GM19467 (cell line): ENCODE measurements around the gene PLXNA4.
"Not testable (repeated sequence)": the region's sequence is repeated elsewhere in the genome, so short reads cannot be mapped to it uniquely, and the experiment has no call there.

Experiments used
- ATAC-seq: cut with Tn5 transposase; IDR thresholded peaks from one replicate; pipeline ENCODE4 v1.9.1; 2021; ENCODE audit warnings: mild to moderate bottlenecking, moderate library complexity; ENCODE audit not compliant: unreplicated experiment

Gene PLXNA4, protein sequence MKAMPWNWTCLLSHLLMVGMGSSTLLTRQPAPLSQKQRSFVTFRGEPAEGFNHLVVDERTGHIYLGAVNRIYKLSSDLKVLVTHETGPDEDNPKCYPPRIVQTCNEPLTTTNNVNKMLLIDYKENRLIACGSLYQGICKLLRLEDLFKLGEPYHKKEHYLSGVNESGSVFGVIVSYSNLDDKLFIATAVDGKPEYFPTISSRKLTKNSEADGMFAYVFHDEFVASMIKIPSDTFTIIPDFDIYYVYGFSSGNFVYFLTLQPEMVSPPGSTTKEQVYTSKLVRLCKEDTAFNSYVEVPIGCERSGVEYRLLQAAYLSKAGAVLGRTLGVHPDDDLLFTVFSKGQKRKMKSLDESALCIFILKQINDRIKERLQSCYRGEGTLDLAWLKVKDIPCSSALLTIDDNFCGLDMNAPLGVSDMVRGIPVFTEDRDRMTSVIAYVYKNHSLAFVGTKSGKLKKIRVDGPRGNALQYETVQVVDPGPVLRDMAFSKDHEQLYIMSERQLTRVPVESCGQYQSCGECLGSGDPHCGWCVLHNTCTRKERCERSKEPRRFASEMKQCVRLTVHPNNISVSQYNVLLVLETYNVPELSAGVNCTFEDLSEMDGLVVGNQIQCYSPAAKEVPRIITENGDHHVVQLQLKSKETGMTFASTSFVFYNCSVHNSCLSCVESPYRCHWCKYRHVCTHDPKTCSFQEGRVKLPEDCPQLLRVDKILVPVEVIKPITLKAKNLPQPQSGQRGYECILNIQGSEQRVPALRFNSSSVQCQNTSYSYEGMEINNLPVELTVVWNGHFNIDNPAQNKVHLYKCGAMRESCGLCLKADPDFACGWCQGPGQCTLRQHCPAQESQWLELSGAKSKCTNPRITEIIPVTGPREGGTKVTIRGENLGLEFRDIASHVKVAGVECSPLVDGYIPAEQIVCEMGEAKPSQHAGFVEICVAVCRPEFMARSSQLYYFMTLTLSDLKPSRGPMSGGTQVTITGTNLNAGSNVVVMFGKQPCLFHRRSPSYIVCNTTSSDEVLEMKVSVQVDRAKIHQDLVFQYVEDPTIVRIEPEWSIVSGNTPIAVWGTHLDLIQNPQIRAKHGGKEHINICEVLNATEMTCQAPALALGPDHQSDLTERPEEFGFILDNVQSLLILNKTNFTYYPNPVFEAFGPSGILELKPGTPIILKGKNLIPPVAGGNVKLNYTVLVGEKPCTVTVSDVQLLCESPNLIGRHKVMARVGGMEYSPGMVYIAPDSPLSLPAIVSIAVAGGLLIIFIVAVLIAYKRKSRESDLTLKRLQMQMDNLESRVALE (N-terminal part only)

DNA sequence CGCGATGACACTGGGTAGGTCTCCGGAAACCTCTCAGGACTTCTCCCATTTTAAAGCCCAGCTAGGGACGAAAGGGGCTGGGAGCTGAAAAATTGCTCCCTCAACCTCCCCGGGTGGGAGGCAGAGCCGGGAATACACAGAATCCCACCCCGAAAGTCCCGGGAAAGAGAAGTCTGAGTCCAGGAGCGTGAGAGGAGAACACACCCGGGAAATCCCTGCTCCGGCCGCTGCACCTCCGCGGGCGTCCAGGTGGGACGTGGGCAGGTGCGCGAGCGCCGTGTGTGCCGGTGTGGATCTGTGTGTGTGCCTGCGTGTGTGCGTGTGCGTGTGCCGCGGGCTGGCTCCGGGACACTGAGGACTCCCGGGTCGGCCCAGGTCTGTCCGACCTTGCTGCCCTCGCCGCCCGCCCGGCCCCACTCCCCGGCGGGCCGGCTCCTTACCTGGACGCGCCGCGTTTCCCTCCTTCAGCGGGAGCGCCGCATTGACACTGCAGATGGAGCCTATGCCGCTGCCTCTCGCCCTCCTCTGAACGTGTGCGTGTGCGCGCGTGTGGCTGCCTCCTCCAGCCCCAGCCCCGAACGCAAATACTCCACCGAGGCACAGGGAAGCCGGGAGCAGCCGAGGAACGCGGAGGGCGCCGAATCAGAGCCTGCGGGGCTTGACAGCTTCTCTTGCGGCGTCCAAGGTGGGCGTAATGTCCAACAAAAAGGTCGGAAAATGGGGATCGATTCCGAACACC, at the start of gene PLXNA4:
TSS of gene PLXNA4 (minus strand) at position 489 of the 739 bp plus-strand sequence. CDS start 67,777 bp downstream, outside the sequence.
- no peak for ATAC-seq

DNA sequence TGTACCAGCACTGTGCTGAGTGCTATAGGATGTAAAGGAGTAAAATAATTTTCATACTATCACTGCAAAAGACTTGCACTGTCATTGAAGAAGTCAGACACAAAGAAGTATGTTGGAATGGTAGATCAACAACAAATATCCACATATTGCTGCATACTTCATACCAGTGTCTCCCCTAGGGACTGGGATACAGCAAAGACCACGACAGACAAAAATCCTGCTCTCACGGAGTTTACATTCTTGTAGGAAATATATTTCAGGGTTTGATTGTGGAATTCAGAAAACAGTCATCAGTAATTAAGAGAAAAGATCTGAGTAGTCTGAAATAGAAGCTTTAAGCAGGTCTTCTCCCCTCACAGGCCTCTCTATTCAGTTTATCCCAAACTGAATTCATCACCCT, 49.4 kb upstream of the PLXNA4 start:
- ATAC-seq: no peak

DNA sequence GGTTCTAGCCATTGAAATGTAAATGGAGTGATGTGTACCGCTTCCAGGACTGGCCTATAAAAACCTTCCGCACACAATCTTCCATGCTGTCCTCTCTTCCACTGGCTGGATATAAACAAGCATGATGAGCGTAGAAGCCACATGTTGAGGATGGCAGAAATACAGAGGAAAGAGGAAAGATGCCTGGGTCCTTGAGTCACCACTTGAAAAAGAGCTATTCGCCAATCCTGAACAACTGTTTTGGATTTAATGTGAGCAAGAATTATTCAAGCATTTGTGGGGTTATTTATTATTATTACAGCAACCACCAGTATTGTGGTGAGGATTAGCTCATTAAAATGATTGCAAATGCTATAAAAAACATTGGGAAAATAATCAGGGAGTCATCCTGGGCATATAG, 45.8 kb upstream of the PLXNA4 start:
- no peak for ATAC-seq

DNA sequence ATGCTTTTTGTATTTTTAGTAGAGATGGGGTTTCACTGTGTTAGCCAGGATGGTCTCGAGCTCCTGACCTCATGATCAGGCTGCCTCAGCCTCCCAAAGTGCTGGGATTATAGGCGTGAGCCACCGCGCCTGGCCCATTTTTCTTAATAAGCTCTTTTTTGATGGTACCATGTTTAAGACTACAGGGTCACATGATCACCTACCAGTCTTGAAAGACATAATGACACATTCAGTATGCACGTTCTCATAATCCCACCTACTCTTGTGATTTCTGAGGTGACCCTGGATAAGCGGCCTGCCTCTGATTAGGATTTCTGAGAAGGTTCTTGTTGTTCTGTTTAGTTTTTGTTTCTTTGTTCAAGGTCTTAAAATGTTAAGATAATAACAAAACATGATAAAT, 43.7 kb upstream of the PLXNA4 start:
- ATAC-seq: no peak

DNA sequence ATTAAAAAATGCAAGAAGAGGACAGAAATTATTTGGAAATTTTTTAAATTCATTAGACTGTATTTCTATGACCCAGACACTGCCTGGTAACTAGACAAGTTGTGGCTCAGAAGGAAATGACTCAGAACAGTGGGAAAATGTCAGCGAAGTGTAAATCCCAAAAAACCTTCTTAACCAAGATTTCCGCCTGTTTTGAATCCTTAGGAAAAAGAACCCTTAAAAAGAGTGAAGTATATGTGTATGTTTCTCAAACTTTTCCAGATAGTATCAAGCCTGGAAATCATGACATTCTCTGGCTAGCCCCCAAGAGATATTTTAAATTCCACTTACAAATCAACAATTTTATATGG, 42.7 kb upstream of the PLXNA4 start:
- no peak for ATAC-seq

DNA sequence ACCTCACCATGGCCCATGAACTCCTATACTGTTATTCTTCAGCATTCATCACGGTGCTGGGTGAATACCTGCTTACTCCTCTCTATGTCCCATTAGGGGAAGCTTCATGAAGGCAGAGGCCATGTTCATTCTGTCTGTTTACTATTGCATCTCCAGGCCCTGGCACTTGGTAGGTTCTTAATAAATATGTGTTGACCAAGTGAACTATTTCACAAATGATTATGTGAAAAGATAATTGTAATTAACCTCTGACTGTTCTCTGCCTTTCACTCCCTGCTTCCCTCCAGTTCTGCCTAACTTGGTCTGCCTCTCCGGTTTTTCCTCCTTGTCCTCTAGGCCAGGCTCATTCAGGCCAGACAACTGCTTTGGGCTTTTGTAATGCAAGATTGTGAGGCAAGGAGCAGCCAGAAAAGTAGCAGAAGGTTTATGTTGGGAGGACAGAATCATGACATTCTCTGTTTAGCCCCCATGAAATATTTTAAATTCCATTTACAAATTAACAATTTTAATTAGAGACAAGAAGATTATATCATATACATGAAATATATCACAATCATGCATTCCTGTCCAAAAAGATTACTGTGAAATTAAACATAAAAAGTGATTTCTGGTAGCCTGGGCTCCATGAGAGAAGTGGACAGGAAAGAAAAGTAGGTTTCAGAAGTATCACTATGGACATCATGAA, 42.1 kb upstream of the PLXNA4 start:
- no peak for ATAC-seq

DNA sequence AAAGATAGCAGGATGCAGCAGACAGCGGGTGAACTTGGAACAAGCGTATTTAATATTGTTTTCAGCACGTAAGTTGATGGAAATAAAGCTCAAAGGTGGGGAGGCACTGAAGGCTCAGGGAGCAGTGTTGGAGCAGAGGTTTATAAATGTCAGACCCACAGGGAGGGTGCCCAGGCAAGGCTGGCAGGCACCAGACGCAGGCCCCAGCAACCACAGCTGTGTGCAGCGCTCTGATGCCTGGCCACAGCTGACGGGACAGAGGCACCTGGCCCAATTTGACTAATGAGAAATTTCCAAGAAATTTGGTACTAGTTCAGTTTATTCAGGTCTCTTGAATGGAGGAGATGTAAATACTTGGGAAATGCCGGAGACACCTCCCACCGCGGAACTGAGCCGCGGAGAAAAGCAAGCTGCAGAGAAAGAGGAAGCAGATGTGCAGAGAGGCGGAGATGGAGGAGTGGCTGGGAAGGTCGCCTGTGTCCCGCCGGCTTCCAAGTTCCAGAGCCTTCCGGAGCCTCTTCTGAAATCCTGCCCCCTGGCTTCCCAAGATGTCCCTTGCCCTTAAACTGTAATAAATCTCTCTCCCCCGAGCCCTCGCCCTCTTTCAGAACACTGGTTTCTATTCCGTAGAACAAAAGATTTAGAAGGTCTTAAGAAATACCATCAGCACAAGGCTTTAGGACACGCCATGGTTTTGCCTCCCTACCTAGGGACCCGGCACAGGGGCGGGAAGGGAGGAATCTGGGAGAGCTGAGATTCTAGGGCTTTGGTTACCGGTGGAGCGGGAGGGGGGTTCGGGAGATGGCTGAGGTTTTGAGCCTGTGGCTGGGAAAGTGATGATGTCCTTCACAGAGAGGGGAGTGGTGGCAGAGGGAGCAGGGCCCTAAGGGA, 38.4 kb upstream of the PLXNA4 start:
- no peak for ATAC-seq

DNA sequence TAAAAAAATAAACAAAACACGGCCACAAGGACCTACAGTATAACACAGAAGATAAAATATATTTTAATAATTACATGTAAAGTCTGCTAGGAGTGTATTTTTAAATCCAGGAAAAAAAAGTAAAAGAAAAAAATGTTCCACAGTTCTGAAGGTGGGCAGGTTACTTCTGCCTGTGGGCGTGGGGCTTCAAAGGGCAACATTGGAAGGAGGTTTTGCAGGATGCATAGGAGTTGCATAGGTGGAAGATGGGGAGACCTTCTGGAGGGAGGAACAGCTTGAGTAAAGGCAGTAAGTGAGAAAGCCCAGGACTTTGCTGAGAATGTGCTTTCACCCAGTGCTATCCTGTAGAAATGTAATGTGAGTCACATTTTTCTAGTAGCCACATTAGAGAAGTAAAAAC, 37.5 kb upstream of the PLXNA4 start:
- ATAC-seq: no peak

DNA sequence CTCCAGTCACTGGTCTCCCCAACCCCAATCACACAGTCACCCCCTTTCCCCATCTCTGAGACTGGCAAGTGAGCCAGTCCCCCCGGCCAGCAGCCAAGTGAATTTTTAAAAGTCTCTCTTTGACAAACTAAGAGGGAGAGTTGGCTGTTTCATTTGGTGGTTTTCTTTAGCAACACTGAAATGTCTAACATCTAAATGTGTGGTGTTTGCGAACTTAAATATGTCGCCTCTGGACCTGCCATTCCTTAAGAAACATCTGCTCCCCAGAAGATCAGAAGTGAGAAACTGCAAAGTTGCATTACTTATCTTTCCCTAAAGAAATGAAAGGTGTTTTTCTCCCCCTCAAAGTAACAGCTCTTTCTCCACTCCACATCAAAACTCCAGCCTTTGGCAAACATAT, 34.7 kb upstream of the PLXNA4 start:
- ATAC-seq: no peak

DNA sequence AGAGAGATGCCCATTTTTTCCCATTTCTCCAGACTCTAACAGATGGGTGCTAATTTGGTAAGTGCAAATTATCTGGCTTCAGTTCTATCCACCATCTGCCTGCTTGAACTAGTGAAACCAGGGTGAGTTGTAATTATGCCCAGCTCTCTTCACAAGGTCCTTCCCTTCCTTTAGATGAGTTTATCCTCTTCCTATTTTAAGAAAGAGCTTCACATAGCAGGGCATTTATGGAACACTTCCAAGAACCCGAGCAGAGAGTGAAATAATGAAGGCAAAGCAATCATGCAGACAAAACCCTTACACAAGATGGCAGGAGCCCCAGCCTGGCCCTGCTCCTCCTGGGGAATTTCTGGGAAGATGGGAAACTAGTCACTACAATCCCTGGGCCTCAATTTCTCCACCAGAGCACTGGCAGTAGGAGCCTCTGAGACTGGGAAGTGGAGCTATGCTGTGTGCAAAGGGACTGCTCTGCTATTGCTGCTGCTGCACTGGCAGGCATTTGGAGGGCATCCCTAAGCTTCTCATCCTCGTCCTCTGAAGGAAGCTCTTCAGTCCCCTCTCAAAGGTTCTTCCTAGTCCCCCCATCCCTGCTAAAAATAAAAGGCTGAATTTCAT, 33.7 kb upstream of the PLXNA4 start:
- ATAC-seq: no peak

DNA sequence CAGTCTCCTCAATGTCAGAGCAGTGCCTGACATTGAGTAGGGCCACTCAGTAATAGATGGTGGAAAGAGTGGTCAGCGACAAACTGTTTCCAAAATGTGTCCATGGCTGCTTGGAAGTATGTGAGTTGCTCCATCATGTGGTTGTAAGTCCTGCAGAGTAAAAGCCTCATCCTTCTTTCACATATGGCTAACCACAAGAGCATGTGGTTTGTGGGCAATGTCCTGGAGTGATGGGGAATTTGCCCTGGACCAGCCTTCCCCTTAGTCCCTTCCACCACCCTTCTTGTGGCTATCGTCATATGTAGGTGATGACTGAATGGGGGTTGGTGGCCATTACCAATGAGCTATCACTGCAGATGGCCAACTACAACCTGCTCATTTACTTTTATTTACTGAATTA, 33.0 kb upstream of the PLXNA4 start:
- ATAC-seq: no peak

DNA sequence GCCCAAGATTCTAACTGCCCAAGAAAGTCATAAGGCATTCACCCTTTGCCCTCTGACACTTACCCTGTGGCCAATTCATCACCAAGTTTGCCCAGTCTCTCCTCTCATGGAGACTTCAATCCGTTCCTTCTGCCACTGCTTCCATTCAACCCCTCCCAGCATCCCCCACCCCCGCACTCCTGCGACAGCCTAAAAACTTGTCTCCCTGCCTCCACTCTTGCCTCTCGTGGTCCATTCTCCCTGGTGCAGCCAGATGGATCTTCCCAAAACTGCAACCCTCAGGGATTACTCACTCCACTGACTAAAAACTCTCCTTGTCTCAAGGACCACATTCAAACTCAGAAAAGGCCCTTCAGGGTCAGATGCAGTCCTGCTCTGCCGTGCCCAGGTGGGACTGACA, 32.3 kb upstream of the PLXNA4 start:
- ATAC-seq: no peak

DNA sequence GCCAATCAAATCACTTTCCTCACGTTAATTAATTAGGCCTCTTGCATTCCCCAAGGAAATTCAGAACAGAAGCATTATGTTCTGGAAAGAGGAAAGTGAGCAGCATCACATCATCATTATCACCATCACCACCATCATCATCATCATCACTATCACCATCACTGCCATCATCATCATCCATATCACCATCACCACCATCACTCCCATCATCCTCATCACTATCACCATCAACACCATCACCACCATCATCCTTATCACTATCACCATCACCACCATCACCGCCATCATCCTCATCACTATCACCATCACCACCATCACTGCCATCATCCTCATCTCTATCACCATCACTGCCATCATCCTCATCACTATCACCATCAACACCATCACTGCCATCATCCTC, 31.4 kb upstream of the PLXNA4 start:
- no peak for ATAC-seq

DNA sequence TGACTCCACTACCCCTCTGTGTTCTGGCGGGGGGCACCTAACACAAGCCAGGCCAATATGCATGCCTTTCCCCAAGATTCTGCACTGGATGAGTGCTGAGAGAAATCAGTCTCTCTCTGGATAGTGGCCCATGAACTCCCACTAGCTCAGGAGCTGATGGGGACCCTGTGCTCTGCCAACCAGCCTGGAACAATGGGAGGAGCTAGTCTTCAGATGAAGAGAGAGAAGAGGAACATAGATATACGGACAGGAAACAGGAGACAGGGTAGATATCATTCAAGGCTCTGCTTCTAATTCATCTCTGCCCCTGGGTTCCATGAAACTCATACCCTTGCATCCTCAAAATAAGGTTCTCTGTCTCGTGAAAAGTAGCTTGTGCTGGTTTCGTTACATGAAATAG, 27.9 kb upstream of the PLXNA4 start:
- ATAC-seq: no peak

DNA sequence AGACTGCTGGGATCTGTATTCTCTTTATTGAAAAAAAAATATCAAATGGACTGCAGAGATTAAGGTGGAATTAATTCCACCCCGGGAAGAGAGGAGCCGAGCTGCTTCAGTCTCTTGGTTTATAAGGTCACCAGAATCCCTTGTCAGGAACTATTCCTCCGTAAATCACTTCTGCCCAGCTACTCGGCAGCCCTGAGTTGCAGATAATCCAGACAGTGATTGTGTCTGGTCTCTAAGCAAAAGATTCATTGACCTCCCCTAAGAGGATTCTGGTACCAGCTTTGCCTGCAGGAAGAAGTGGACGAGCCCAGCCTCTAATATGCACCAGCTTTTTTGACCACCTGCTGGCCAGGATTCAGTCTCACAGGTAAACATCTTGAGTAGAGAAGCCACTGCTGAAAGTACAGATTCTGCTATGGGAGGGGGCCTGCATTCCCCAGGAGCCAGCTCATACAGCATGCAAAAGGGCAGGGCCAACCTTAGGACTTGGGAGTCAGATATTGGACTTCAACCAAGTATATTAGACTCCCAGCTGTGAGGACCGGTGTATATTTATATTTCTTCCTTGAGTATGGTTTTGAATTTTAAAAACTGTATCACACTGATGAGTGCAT, 27.1 kb upstream of the PLXNA4 start:
- no peak for ATAC-seq

DNA sequence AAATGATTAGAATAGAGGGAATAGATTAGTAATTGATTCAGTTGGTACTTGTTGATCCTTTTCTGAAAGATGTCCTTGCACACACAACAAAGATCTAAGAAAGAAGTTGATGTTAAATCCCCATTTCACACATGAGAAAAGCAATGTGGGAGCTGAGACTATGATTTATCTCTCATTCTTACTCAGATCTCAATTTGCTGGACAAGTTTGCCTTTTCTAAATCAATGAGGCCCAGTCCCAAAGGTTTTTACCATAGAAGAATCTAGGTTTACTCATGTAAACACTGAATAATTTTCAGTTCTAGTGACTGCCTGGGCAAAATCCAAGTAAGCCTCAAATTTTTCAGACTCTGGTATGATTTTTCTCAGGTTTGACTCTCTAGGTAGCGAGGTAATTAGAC, 25.5 kb upstream of the PLXNA4 start:
- ATAC-seq: no peak

DNA sequence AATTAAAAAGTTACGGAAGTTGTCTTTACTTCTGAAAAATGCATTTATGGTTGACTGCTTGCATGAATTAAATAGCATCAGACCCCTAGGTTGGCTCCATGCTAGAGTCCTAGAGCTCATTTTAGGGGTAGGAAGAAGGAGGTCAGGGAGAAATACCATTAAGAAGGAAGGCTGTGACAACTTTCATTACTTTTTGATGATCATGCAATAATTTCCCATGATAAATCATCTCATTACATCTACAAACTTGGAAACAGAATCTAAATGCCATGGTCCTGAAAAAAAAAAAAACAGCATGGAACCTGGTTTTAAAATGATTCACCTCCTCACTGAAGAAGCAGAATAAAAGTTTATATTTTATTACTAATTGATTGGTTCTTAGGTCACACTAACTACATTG, 20.3 kb upstream of the PLXNA4 start:
- ATAC-seq: no peak

DNA sequence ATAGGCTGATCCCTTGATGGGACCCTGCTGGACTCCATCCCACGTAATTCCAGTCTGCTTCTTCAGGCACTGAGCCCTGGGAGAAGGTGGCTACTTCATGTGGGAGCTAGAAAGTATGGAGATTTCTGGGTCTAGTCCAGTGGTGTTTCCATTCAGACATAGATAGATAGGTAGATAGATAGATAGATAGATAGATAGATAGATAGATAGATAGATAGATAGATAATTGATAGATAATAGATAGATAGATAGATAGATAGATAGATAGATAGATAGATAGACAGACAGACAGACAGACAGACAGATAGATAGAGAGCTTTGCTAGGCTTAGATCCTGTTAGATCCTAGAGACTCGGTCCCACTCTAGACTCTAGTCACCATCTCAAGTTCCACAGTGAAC, 18.5 kb upstream of the PLXNA4 start:
- not testable (repeated sequence) for ATAC-seq
